GM15510 (cell line): ENCODE data around the gene SECISBP2L.

Experiments
- POLR2A ChIP-seq: IDR thresholded peaks from 3 replicates; pipeline ENCODE4 v1.6.1; 2011; ENCODE audit warnings: borderline replicate concordance; ENCODE audit not compliant: insufficient read length; ENCODE audit errors: extremely low read depth

The SECISBP2L gene

DNA sequence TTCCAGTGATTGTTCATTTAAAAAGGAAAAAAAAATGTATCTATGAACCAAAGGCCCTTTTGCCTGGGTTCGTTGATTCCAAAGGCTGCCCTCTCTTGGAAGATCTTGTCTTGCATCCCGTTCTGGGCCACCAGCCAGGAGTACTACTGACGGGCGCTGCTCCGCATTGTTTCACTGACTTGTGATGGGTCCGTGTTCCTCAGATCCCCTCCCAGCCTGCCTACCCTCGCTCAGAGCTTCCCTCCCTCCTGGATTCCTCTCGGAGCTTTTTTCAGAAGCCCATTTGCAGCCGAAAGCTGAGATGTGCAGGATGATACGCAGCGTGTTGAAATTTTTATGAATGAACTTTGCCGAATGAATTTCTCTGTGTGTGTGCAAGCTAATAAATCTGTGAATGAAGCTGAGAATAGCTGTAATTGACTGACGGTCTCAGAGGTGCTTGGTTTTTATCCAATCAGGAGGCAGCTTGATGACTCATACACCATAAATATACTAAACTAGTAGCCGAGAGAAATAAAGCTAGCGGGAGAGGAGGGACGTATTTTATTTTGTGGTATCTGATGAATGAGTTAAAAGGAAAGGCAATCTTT, 82.6 kb downstream of the SECISBP2L start, which contains the start of gene SHC4:
TSS of gene SHC4 (minus strand) at position 396 of the 590 bp plus-strand sequence. CDS start 904 bp downstream, outside the sequence.
- no peak for TF ChIP-seq POLR2A

DNA sequence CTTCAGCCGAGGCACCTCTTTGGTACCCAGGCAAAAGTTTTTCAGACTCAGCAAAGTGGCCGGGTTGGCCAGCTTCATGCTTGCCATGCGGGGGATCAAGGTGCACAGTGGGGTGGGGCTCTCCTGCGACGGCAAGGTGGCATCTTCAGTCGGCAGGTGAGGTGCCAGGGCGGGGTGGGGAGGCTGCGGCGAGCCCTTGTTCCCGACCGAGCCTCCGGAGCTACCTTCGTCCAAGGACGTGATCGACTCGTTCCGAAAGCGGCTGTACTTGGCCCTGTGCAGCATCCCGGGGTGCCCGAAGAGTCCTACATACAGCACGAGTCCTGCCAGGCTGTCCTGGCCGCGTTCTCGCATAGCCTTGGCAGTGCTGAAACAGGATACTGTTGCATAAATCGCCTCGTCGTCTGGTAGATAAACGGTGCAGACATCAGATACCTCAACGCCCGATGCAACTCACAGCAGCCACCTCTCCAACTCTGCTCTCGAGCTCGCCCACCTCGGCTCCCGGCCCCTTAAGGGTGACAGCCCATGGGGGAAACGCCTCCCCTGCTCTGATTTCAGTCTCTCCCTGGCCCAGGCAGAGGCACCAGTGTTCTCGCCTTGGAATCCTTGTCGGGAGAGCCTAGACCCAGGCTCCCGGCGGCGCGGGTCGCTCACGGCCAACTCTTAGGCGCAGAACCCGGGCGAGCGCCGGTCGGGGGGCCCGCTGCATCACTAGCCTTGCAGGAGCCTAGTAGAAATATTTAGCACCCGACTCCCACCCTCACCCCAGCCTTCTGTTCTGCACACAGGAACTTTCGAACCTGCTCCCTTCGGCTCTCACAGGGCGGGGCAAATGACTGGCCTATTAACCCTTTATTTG, 83.4 kb downstream of the SECISBP2L start:
- no peak for TF ChIP-seq POLR2A

DNA sequence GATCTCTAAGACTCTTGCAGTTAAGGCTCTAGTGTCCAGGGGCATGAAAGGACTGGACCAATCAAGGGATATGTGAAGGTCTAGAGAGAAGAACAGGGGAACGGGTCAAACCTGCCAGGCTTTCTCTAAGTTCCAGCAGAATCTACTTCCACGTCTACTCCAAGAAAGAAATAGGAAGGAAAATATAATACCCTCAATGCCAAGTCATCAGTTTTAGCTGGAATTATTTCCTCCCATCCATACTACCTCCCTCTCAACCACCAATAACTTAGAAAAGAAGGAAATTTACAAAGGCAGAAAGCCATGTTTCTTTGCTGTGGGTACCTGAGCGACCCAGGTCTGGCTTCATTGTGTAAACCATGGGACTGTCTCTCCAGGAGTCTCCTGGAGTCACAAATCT, 90.3 kb downstream of the SECISBP2L start:
- no peak for TF ChIP-seq POLR2A

DNA sequence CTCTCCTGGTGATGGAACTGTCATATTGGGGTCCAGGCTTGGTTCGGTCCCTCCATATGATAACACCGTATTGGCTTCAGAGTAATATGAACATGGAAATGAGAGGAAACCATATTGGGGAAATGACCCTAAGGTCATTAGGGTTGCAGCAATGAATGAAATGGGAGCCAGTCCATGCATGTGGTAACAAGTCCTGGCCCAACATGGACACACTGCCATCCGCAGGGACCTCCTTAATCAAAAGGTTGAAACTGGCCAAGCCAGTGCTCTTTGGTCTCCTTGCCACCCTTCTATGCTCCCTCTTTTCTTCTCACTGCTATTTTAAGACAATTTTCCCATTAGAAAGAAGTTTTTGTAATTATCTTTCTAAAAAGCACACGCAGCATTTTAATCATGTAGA, 90.9 kb downstream of the SECISBP2L start:
- TF ChIP-seq POLR2A = no peak

DNA sequence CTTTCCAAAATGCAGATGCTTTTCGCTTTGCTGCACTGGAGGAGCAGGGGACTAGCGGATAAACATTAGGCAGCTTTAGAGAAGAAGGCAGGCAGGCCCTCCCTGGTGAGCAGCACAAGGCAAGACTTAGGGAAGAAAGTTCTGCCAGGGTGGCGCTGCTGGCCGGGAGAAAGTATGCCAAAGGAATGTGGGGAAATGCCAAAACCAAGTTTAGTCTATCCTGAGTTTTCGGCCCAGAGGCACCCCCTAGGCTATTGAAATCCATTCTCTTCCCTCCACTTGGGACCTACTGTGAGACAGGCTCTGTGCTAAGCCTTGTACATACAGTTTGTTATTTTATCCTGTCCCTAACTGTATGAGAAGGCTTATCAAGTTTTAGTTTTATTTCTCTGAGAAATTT, 91.7 kb downstream of the SECISBP2L start:
- TF ChIP-seq POLR2A = no peak

DNA sequence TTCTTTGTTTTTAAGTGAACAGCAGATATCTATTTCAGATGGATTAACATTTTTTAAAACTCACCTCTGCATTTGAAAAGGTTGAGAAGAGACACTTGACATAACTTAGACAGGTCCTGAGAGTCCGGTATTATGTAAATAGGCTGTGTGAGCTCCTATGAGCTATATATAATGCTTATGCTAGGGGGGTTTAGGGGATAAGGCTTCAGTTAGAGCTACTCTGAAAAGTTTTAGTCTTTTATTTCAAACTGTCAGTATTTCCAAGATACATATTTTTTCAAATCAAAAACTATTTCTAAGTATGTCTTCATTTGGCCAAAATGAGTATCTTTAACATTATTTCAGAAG, 99.4 kb downstream of the SECISBP2L start:
- no peak for TF ChIP-seq POLR2A

DNA sequence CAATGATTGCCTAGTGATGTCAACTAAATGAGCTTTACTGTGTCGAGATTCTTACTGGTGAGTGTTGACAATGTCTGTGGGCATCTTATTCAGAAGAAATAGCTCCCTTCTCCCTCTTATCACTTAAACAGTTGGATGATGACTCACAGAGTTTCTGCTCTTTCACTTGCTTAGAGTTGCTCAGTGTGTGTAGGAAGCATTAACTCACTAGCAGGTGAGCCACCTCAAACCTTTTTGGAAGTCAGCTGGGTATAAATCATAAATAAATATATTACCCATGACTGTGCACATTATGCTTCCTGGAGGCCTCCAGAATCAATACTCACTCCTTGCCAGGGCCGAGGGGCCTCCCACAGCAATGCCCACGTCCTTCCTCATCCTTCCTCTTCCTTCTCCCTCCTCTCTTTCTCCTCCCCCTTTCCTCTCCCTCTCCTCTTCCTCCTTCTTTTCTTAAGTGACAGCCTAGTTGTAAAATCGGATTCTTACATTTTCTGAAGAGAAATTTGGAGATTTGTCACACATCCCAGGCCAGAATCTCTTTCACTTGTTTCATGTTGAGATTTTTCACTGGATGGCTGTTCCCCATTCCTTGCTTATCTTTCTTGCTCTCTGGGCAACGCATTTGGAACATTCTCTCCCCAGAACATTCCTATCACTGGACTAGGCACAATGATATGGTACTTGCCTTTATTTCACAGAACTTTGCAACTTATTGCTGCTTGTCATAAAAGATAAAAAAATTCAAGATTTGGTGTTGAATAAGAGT, 100.0 kb downstream of the SECISBP2L start:
- TF ChIP-seq POLR2A = no peak

DNA sequence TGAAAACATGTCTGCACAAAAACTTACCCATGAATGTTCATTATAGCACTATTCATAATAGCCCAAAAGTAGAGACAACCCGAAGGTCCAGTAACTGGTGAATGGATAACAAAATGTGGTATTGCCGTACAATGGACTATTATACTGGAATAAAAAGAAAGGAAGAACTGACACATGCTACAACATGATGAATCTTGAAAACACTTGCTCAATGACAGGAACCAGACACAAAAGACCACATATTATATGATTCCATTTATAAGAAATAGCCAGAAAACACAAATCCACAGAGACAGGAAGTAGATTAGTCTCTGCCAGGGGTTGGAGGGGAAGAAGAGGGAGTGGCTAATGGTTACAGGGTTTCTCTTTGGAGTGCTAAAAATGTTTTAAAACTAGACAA, 100.9 kb downstream of the SECISBP2L start:
- TF ChIP-seq POLR2A = no peak

DNA sequence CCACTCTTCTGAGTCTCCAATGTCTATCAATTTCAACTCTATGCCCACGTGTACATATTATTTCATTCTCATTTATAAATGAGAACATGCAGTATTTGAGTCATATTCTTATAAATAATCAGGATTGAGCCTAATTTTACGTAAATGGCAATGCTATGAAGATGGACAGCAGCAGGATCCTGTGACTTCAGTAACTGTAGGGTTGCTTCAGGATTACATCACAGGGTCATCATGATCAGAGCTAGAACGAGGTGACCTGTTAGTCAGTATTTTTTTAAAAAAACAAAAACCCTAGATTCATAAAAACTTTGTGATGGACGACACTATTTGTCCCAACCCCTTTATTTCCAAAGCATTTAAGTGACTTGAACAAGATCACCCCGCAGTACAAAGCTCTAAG, 104.3 kb downstream of the SECISBP2L start:
- no peak for TF ChIP-seq POLR2A

DNA sequence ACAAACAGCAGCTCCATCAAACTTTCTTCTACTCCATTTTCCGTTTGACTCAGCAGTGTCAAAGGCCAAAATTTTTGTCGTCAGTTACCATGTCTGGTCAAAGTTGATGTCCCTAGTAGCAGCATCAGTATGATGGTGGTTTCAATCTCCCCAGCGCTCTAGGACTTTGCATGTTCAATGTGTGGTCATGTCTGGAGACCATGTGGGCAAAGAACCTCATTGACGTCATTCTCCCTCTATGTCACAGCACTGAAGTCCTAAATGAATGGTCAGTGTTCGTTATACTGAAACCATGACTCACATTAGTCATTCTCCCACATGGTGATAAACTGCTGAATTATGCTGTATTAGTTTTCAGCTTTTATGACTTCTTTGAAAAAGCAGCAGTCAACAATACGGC, 105.7 kb downstream of the SECISBP2L start:
- no peak for TF ChIP-seq POLR2A

DNA sequence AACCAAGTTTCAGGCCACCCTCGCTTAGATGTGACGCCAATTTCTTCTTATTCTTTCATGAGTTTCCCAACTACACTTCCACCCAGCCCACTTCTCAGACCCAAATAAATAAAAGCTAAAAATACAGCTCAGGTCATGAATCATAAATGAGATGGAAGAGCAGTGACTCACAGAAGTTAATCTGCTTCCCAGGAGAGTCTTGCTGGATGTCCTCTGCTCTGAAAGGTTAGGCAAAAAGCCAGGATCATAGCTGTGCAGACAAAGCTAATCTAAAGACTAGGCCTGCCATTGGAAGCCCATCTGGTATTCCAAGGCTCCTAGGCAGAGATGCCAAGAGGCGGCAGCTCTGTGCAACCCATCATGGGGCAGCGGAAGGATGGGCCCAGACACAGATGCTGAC, 106.6 kb downstream of the SECISBP2L start:
- no peak for TF ChIP-seq POLR2A
